Embryonic facial prominence (tissue), 1 donor: ENCODE measurements around the gene PID1.

Experiments
- DNase-seq: peaks from one replicate; pipeline ENCODE4 v3.0.0-alpha.2; 2016; ENCODE audit errors: extremely low spot score

Gene PID1

GRCh38 chr2:229073935-229074334, 197.2 kb downstream of the PID1 start:
- DNase-seq, result no peak

- DNase-seq, result no peak
Observed at GRCh38 chr2:229071292-229071976, 199.7 kb downstream of the PID1 start.

GRCh38 chr2:229066121-229066715, 204.9 kb downstream of the PID1 start:
- no peak for DNase-seq

GRCh38 chr2:229064749-229065148, 206.3 kb downstream of the PID1 start:
- DNase-seq, result no peak

GRCh38 chr2:229060147-229060546, 210.9 kb downstream of the PID1 start:
- no peak for DNase-seq

GRCh38 chr2:229059331-229060033, 211.6 kb downstream of the PID1 start:
- DNase-seq, result no peak

GRCh38 chr2:229057976-229058553, 213.0 kb downstream of the PID1 start:
- DNase-seq, result no peak

GRCh38 chr2:229054311-229054710, 216.8 kb downstream of the PID1 start:
- DNase-seq, result no peak

- no peak for DNase-seq
Observed at GRCh38 chr2:229051798-229052197, 219.3 kb downstream of the PID1 start.

GRCh38 chr2:229050133-229050532, 221.0 kb downstream of the PID1 start:
- DNase-seq, result peak; percentile 21

- DNase-seq, result no peak
Observed at GRCh38 chr2:229048134-229048533, 223.0 kb downstream of the PID1 start.

- DNase-seq, result no peak
Observed at GRCh38 chr2:229045671-229046070, 225.4 kb downstream of the PID1 start.

GRCh38 chr2:229044581-229044980, 226.5 kb downstream of the PID1 start:
- DNase-seq, result no peak

- DNase-seq, result no peak
Observed at GRCh38 chr2:229043681-229044080, 227.4 kb downstream of the PID1 start.

- DNase-seq, result no peak
Observed at GRCh38 chr2:229042349-229042748, 228.7 kb downstream of the PID1 start.

- DNase-seq, result no peak
Observed at GRCh38 chr2:229041691-229042090, 229.4 kb downstream of the PID1 start.

- no peak for DNase-seq
Observed at GRCh38 chr2:229037621-229038020, 233.5 kb downstream of the PID1 start.

GRCh38 chr2:229033816-229034215, 237.3 kb downstream of the PID1 start:
- no peak for DNase-seq

- DNase-seq, result no peak
Observed at GRCh38 chr2:229032608-229033234, 238.4 kb downstream of the PID1 start.

- no peak for DNase-seq
Observed at GRCh38 chr2:229027353-229028105, 243.6 kb downstream of the PID1 start.

- no peak for DNase-seq
Observed at GRCh38 chr2:229025653-229026052, 245.4 kb downstream of the PID1 start.
